ENCODE measurements around the gene COX7A2.

GRCh38 chr6:75213112-75213511 is 30.5 kb downstream of the COX7A2 start:
- TF ChIP-seq CTCF (IDR thresholded peaks at IDR 0.05 in 4 of 5, conservative IDR thresholded peaks at IDR 0.05 in 1 of 5) (no peak), POLR2A (IDR thresholded peaks at IDR 0.05) (no peak)

Data from gastrocnemius medialis (tissue), 4 donors.